Neural cell (in vitro differentiated cells): Measurements from ENCODE around the gene MAPK14. TPM values are rescaled to one million over a fixed set of nuclear protein-coding genes. Genes with fewer than 3 reads are reported as not detected.

Experiments
- H2AFZ ChIP-seq: fragments of 200-600, 300-800 bp; sonication (generic), shearing (Covaris generic); 2 replicates; pipeline ENCODE4 v1.6.0; 2014; ENCODE audit warnings: low read depth, mild to moderate bottlenecking, antibody characterized with exemption, low read length, moderate library complexity
- H3F3A ChIP-seq: fragments of 200-600 bp; shearing (Covaris generic); 2 replicates; pipeline ENCODE4 v1.6.1; 2016; ENCODE audit warnings: mild to moderate bottlenecking, moderate library complexity, mixed read lengths, antibody characterized with exemption, low read length; ENCODE audit not compliant: insufficient read depth, poor library complexity, severe bottlenecking
- H3K27ac ChIP-seq: fragments of 200-600, 300-800 bp; sonication (generic), shearing (Covaris generic); 2 replicates; pipeline ENCODE4 v1.5.1; 2014; ENCODE audit warnings: mild to moderate bottlenecking, low read length, moderate library complexity
- H3K27me3 ChIP-seq: fragments of 300-800, 200-600 bp; sonication (generic), shearing (Covaris generic); 2 replicates; pipeline ENCODE4 v1.6.0; 2014; ENCODE audit warnings: mild to moderate bottlenecking, low read depth, low read length, moderate library complexity; ENCODE audit not compliant: insufficient read depth
- H3K36me3 ChIP-seq: fragments of 300-800, 200-600 bp; sonication (generic), shearing (Covaris generic); 2 replicates; pipeline ENCODE4 v1.5.1; 2014; ENCODE audit warnings: mild to moderate bottlenecking, antibody characterized with exemption, low read length, moderate library complexity; ENCODE audit not compliant: insufficient read depth
- H3K4me2 ChIP-seq: fragments of 300-800, 200-600 bp; sonication (generic), shearing (Covaris generic); 2 replicates; pipeline ENCODE4 v1.6.0; 2014; ENCODE audit warnings: mild to moderate bottlenecking, low read length
- H3K4me3 ChIP-seq: fragments of 300-800, 200-600 bp; sonication (generic), shearing (Covaris generic); 2 replicates; pipeline ENCODE4 v1.5.1; 2014; ENCODE audit warnings: mild to moderate bottlenecking, low read length, moderate library complexity
- H3K79me2 ChIP-seq: fragments of 200-600 bp; shearing (Covaris generic); replicated peaks from 2 replicates; pipeline ENCODE4 v1.6.0; 2014; ENCODE audit warnings: mild to moderate bottlenecking, low read length, moderate library complexity; ENCODE audit not compliant: insufficient read depth
- H3K9ac ChIP-seq: fragments of 300-800, 200-600 bp; sonication (generic), shearing (Covaris generic); 2 replicates; pipeline ENCODE4 v1.6.1; 2016; ENCODE audit warnings: mild to moderate bottlenecking, low read length, mixed read lengths
- H3K9me2 ChIP-seq: fragments of 200-600 bp; shearing (Covaris generic); 2 replicates; pipeline ENCODE4 v1.6.1; 2016; ENCODE audit warnings: mild to moderate bottlenecking, low read length, mixed read lengths; ENCODE audit not compliant: insufficient read depth
- H3K9me3 ChIP-seq: fragments of 200-600, 300-800 bp; sonication (generic), shearing (Covaris generic); 2 replicates; pipeline ENCODE4 v1.6.1; 2016; ENCODE audit warnings: mild to moderate bottlenecking, mixed run types, low read length, moderate library complexity, mixed read lengths
- H4K20me1 ChIP-seq: fragments of 200-600 bp; shearing (Covaris generic); 2 replicates; pipeline ENCODE4 v1.6.1; 2016; ENCODE audit warnings: mild to moderate bottlenecking, mixed run types; ENCODE audit not compliant: insufficient read depth
- CTCF ChIP-seq: fragments of 450-650 bp; IDR thresholded peaks from 2 replicates; pipeline ENCODE4 v1.5.1; 2014; ENCODE audit warnings: antibody characterized with exemption, mild to moderate bottlenecking, moderate library complexity; ENCODE audit not compliant: poor library complexity, severe bottlenecking
- EP300 ChIP-seq: fragments of 450-650 bp; conservative IDR thresholded peaks from 2 replicates; pipeline ENCODE4 v1.6.1; 2014; ENCODE audit warnings: antibody characterized with exemption, mild to moderate bottlenecking, moderate library complexity; ENCODE audit not compliant: poor library complexity, severe bottlenecking
- EZH2 ChIP-seq: fragments of 200-600, 300-800 bp; shearing (Covaris generic), sonication (generic); IDR thresholded peaks from 2 replicates; pipeline ENCODE4 v1.6.1; 2014; ENCODE audit warnings: antibody characterized with exemption, low read length, borderline replicate concordance, mild to moderate bottlenecking; ENCODE audit not compliant: insufficient read depth, poor library complexity, severe bottlenecking
- MXI1 ChIP-seq: fragments of 450-650 bp; conservative IDR thresholded peaks from 2 replicates; pipeline ENCODE4 v1.6.1; 2014; ENCODE audit warnings: antibody characterized with exemption, mild to moderate bottlenecking; ENCODE audit not compliant: poor library complexity, severe bottlenecking
- POLR2AphosphoS5 ChIP-seq: IDR thresholded peaks from 2 replicates; pipeline ENCODE4 v1.6.1; 2012
- RAD21 ChIP-seq: fragments of 450-650 bp; conservative IDR thresholded peaks from 2 replicates; pipeline ENCODE4 v1.6.1; 2014; ENCODE audit warnings: antibody characterized with exemption, mild to moderate bottlenecking, moderate library complexity
- SMC3 ChIP-seq: fragments of 450-650 bp; conservative IDR thresholded peaks from 2 replicates; pipeline ENCODE4 v1.6.1; 2014; ENCODE audit warnings: antibody characterized with exemption, mild to moderate bottlenecking, moderate library complexity; ENCODE audit not compliant: poor library complexity
- TAF1 ChIP-seq: IDR thresholded peaks from 2 replicates; pipeline ENCODE4 v1.6.1; 2012; ENCODE audit warnings: low read depth
- polyA plus RNA-seq: library from polyadenylated mRNA; depleted of rRNA; stranded (reverse); fragments of >200 nt; gene quantifications from 2 replicates; pipeline ENCODE4 v1.2.3, GENCODE V29; 2014
- TF ChIP-seq, protein P1 (sequence below): IDR thresholded peaks from 2 replicates; pipeline ENCODE4 v1.6.1; 2012; ENCODE audit warnings: borderline replicate concordance

MAPK14 gene
- polyA plus RNA-seq, 1 donor from 2014 or later: 26.6 TPM

GRCh38 chr6:36111526-36111925 lies 83.9 kb downstream of the MAPK14 start:
- H3K4me3 ChIP-seq: no peak overlapping the region
- H3K9me2 ChIP-seq: no peaks in the 10 kb centered on the region
- H3K79me2 ChIP-seq: no peaks in the 10 kb centered on the region
- no peaks in the 10 kb centered on the region for H4K20me1 ChIP-seq
- H3K27me3 ChIP-seq: no peaks in the 10 kb centered on the region
- H3K36me3 ChIP-seq: peaks cover 5% of the 10 kb centered on the region
- H3K4me2 ChIP-seq: no peak overlapping the region
- H3K9ac ChIP-seq: no peak overlapping the region
- H2AFZ ChIP-seq: no peak overlapping the region
- H3K9me3 ChIP-seq: no peaks in the 10 kb centered on the region
- no peaks in the 10 kb centered on the region for H3F3A ChIP-seq
- TF ChIP-seq RAD21 (no peak), SMC3 (no peak), CTCF (no peak), POLR2AphosphoS5 (no peak), MXI1 (no peak), EP300 (no peak), TAF1 (no peak), EZH2 (no peak)
- TF ChIP-seq, protein P1, sequence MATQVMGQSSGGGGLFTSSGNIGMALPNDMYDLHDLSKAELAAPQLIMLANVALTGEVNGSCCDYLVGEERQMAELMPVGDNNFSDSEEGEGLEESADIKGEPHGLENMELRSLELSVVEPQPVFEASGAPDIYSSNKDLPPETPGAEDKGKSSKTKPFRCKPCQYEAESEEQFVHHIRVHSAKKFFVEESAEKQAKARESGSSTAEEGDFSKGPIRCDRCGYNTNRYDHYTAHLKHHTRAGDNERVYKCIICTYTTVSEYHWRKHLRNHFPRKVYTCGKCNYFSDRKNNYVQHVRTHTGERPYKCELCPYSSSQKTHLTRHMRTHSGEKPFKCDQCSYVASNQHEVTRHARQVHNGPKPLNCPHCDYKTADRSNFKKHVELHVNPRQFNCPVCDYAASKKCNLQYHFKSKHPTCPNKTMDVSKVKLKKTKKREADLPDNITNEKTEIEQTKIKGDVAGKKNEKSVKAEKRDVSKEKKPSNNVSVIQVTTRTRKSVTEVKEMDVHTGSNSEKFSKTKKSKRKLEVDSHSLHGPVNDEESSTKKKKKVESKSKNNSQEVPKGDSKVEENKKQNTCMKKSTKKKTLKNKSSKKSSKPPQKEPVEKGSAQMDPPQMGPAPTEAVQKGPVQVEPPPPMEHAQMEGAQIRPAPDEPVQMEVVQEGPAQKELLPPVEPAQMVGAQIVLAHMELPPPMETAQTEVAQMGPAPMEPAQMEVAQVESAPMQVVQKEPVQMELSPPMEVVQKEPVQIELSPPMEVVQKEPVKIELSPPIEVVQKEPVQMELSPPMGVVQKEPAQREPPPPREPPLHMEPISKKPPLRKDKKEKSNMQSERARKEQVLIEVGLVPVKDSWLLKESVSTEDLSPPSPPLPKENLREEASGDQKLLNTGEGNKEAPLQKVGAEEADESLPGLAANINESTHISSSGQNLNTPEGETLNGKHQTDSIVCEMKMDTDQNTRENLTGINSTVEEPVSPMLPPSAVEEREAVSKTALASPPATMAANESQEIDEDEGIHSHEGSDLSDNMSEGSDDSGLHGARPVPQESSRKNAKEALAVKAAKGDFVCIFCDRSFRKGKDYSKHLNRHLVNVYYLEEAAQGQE: no peak
- H3K27ac ChIP-seq: no peak overlapping the region

DNA sequence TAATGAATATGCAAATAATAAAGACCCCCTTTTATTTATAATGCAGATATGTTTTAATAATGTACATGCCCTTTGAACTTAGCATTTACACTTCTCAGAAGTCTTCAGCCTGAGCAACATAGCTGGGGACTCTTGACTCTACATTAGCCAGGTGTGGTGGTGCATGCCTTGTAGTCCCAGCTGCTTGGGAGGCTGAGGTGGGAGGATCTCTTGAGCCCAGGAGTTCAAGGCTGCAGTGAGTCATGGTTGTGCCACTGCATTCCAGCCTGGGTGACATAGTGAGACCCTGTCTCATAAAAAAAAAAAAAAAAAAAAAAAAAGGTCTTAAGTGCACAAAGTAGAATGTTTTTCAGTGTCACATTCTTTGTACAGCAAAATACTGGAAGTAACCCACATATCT lies 85.4 kb downstream of the MAPK14 start:
- no peaks in the 10 kb centered on the region for H3F3A ChIP-seq
- no peaks in the 10 kb centered on the region for H3K9me2 ChIP-seq
- H2AFZ ChIP-seq: no peak overlapping the region
- no peak overlapping the region for H3K9ac ChIP-seq
- no peak overlapping the region for H3K27ac ChIP-seq
- no peak overlapping the region for H3K4me2 ChIP-seq
- H3K4me3 ChIP-seq: no peak overlapping the region
- H3K79me2 ChIP-seq: no peaks in the 10 kb centered on the region
- H4K20me1 ChIP-seq: no peaks in the 10 kb centered on the region
- no peaks in the 10 kb centered on the region for H3K9me3 ChIP-seq
- no peaks in the 10 kb centered on the region for H3K27me3 ChIP-seq
- no peak for TF ChIP-seq EZH2
- TF ChIP-seq, protein P1: no peak
- no peak for TF ChIP-seq POLR2AphosphoS5
- no peak for TF ChIP-seq TAF1
- TF ChIP-seq CTCF: no peak
- no peak for TF ChIP-seq MXI1
- no peak for TF ChIP-seq SMC3
- TF ChIP-seq RAD21: no peak
- no peak for TF ChIP-seq EP300
- peaks cover 5% of the 10 kb centered on the region for H3K36me3 ChIP-seq
